RCC 7860 (cell line): Measurements from ENCODE around the gene GCHFR.

Experiments
- DNase-seq: peaks from one replicate; pipeline ENCODE4 v3.0.0-alpha.2; 2015; ENCODE audit warnings: low spot score
- FAIRE-seq: peaks from 2 replicates; lab custom pipeline; 2012; peaks lifted over from hg19 to GRCh38; lab: Jason Lieb, UNC

The GCHFR gene

GRCh38 chr15:40763801-40764628 is at the start of gene GCHFR:
GCHFR (plus strand) TSS chr15:40764068; CDS start chr15:40764181, 113 bp downstream.
- FAIRE-seq (no peak), DNase-seq (no peak)

- FAIRE-seq (no peak), DNase-seq (no peak)
These were observed 49.7 kb upstream of the GCHFR start for GRCh38 chr15:40714144-40714543.

DNA sequence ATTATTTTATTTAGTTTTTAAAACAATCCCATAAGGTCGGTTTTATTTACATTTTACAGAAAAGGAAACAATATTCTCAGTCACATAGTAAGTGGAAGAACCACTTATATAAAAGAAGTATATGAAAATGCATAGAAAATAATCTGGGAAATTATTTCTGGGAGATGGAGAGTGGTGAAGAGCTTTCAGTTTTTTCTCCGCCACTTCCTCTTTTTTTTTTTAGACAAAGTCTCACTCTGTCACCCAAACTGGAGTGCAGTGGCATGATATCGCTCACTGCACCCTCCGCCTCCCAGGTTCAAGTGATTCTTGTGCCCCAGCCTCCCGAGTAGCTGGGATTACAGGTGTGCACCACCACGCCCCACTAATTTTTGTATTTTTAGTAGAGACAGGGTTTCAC is 47.7 kb upstream of the GCHFR start:
- no peak for FAIRE-seq
- no peak for DNase-seq

DNA sequence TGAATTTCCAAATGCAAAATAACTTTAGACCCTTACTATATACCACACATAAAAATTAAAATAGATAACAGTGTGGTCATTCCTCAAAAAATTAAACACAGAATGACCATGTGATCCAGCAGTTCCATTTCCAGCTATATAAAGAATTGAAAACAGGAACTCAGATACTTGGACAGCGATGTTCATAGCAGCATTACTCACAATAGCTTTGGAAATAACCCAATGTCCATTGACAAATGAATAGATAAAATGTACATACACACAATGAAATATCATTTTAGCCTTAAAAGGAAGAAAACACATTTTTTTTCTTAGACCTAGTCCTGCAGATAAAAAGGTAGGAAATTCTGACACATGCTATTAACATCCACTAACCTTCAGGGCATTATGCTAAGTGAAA is 42.2 kb upstream of the GCHFR start:
- FAIRE-seq, result no peak
- DNase-seq, result no peak

DNA sequence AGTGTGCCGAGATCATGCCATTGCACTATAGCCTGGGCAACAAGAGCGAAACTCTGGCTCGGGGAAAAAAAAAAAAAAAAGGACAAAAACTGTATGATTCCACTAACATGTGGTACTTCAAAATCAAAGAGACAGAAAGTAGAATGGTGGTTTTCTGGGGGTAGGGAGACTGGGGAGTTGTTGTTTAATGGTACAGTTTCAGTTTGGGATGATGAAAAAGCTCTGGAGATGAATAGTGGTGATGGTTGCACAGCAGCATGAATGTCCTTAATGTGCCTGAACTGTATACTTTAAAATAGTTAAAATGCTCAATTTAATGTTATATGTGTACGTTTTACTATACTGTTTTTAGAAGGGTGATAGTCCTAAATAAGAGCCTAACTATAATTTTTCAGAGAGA is 41.5 kb upstream of the GCHFR start:
- DNase-seq, result no peak
- FAIRE-seq, result no peak

DNA sequence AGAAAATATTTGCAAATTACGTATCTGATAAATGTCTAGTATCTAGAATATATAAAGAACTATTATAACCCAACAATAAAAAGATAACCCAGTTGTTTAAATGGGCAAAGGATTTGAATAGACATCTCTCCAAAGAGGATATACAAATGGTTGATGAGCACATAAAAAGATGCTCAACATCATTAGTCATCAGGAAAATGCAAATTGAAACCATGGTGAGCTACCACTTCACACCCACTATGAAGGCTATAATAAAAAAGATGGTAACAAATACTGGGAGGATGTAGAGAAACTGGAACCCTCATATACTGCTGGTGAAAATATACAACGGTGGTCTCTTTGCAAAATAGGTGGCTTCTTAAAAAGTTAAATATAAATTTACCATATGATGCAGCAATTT is 40.9 kb upstream of the GCHFR start:
- FAIRE-seq (no peak), DNase-seq (no peak)

DNA sequence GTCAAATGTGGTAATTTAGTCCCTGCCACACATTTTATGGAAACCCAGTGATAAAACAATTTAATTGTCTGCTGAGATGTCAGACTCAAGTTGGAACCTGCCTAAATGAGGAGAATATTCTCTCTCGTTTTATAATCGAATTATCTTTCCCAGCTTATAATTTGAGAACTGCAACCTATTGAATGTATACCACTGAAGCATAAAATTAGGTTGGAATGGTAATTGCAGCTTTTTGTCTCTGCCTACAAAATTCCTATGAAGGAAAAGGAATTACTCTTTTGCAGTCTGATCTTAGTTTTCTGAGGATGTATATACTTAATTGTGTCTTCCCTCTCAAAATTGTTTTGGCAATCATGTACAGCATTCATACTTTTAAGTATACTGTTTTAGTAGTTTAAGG is 39.9 kb upstream of the GCHFR start:
- DNase-seq, result no peak
- FAIRE-seq, result no peak

GRCh38 chr15:40731034-40731433 is 32.8 kb upstream of the GCHFR start:
- no peak for DNase-seq

GRCh38 chr15:40736575-40736974 is 27.3 kb upstream of the GCHFR start:
- FAIRE-seq (no peak), DNase-seq (no peak)

More at GRCh38 chr15:40731034-40731433, 32.8 kb upstream of the GCHFR start:
- no peak for FAIRE-seq

GRCh38 chr15:40737048-40737447 is 26.8 kb upstream of the GCHFR start:
- FAIRE-seq (no peak), DNase-seq (no peak)

DNA sequence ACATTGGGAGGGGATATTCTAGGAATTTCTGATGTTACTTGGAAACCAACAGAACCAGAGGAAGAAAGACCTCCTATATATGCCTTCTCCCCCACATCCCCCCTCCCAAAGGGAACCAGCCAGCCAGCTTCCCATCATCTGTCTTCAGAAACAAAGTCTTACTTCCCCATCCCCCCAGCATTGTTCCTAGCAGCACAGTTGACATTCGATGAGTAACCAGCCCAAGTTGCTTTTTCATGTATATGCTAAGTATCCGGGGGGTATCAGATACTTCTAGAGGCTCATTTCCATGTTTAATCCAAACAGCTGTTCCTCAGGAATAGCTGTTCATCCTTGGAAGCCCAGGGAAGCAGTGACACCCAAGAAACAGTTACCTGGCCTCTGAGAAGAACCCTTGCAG is 24.8 kb upstream of the GCHFR start:
- DNase-seq, result no peak
- no peak for FAIRE-seq

DNA sequence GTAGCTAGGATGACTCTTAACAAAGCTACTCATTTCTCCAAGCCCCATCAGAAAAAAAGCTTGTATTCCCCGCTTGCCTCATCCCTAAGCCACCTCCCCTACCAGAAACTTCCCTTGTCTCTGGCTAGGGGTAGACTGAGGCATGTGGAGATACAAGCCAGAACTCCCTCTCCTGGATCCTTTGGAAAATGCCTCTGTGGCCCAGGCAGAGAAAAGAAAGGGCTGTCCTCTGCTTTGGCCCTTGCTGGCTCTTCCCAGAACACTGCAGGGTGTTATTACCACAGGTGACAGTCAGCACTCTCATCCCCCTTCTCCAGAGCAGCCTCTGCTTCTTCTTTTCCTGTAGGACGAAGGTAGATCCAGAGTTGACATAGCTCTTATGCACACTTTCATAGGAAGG is 24.0 kb upstream of the GCHFR start:
- no peak for FAIRE-seq
- no peak for DNase-seq

DNA sequence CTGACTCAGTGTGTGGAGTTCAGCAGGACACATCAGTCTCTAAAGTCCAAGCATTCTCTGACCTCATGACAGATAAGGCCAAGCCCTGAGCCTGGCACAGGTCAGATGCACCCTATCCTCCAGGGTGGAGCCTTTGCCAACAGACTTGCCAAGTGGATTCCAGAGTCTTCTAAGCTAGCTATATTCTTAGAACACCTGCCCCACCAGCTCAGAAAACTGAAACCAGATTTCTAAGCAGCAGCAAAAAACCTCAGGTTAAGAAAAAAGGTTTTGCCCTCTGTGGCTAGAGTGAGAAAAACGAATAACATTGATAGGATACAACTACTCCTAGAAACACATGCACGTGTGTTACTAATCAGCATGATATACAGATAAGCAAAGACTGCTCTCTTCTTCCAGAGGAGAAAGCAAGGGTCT is 20.4 kb upstream of the GCHFR start:
- no peak for DNase-seq

DNA sequence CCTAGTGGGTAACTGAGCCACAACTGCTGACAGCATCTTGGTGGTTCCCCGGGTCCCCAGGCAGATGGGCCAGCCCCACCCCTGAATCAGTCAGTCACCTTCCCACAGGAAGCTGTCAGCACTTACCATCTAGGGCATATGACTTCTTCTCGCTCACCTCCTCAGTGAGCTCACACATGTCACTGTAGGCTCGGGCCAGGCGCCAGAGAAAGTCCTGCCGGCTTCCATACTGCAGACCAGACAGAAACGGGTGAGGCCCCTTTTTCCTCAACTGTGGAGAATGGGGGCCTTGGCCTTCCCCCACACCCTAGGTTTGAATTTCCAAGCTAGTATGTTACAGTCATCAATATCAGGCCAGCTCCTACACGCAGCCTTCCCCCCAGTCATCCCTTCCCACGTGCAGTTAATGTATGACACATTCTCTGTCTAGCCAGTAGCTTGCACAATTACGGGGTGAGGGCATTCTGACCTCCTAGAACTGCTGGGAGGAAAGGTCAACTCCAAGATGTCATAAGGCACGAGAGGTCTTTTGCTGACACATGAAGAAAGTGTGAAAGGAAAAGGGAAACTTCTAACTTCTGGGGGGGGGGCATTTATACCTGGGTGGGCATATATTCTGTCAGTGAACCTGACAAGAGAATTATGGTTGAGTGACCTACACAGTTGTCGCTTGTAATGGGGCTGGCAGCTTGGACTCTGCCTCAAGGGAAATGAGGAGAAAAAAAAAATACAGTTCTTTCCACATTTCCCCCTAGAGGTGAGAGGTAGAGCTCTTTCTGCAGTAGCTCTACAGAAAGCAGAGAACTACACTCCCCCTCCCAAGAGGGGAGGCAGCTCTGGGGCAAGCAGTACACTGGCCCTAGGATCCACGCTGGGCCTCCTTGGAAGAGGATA is 19.7 kb upstream of the GCHFR start:
- no peak for FAIRE-seq
- DNase-seq, result peak; percentile 74

More for the DNA sequence above, 20.4 kb upstream of the GCHFR start:
- no peak for FAIRE-seq

- no peak for FAIRE-seq
These were observed 19.1 kb upstream of the GCHFR start for GRCh38 chr15:40744815-40745152.

GRCh38 chr15:40746916-40747418 is 16.9 kb upstream of the GCHFR start:
- FAIRE-seq (no peak), DNase-seq (no peak)

More at GRCh38 chr15:40744815-40745152, 19.1 kb upstream of the GCHFR start:
- no peak for DNase-seq

- DNase-seq (no peak), FAIRE-seq (no peak)
These were observed 15.9 kb upstream of the GCHFR start for GRCh38 chr15:40747685-40748631.

DNA sequence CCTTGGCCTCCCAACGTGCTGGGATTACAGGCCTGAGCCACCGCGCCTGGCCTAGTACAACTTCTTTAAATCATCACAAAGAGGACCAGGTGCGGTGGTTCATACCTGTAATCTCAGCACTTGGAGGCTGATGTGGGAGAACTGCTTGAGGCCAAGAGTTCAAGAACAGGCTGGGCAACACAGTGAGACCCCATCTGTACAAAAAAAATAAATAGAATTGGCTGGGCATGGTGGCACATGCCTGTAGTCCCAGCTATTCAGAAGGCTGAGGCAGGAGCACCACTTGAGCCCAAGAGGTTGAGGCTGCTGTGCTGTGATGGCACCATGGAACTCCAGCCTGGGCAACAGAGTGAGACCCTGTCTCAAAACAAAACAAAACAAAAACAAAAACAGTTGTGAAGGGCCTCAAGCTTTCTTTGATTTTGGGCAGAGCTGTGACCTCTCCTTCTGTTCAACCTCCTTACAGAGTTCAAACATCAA is 14.7 kb upstream of the GCHFR start:
- no peak for DNase-seq
- no peak for FAIRE-seq

- FAIRE-seq (no peak), DNase-seq (no peak)
These were observed 13.0 kb upstream of the GCHFR start for GRCh38 chr15:40750885-40751284.

DNA sequence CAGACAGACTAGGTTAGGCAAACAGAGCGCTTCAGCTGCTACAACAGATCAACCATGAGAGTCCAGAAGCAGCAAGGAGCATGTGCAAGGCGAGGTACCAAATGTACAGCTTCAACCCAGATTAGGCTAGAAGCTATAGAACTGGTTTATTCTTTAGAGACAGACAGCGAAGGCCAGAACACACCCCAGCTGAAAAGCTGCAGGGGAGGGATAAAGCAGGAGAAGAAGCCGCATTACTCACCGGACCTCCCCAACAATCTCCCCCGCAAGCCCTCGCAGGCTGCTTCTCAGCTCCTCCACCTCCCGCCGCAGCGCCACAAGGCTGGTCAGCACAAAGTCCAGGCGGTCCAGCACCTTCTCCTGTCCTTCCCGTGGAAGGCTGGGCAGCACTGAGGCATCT is 12.1 kb upstream of the GCHFR start:
- no peak for FAIRE-seq
- no peak for DNase-seq

DNA sequence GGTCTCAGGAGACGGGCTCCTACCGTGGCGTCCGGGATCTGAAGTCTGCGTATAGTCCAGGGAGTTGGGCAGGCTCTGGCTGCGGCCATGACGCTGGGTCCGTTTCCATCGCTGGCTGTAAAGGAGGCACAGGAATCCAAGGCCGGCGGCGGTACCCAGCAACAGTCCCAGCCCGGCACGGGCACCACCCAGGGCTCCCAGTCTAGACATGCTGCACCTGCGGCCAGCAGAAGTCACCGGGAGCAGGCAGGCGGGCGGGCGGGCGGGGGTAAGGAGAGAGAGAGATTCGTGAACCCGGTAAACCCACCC is 9.3 kb upstream of the GCHFR start:
- no peak for FAIRE-seq
- no peak for DNase-seq
